Activated naive CD4-positive, alpha-beta T cell (primary cell): Measurements from ENCODE around the gene PITX2.
"Not testable (repeated sequence)": the region's sequence is repeated elsewhere in the genome, so short reads cannot be mapped to it uniquely, and the experiment has no call there.

Experiments
- DNase-seq, 4 experiments: peaks; one replicate each; lab custom pipeline; 2025; lab: John Stamatoyannopoulos, UW

The PITX2 gene

GRCh38 chr4:110611968-110612447 lies 10.9 kb downstream of the PITX2 start:
- no peak for DNase-seq

- DNase-seq = no peak
Measured at GRCh38 chr4:110610940-110611831, 11.7 kb downstream of the PITX2 start.

- no peak for DNase-seq
Measured at GRCh38 chr4:110610620-110610939, 12.3 kb downstream of the PITX2 start.

- DNase-seq = no peak
Measured at GRCh38 chr4:110609044-110609750, 13.7 kb downstream of the PITX2 start.

GRCh38 chr4:110605077-110605476 lies 17.8 kb downstream of the PITX2 start:
- DNase-seq = no peak

- no peak for DNase-seq
Measured at GRCh38 chr4:110602061-110602460, 20.8 kb downstream of the PITX2 start.

- DNase-seq = no peak
Measured at GRCh38 chr4:110597582-110597981, 25.3 kb downstream of the PITX2 start.

- no peak for DNase-seq
Measured at GRCh38 chr4:110596431-110596830, 26.4 kb downstream of the PITX2 start.

GRCh38 chr4:110595583-110595982 lies 27.3 kb downstream of the PITX2 start:
- DNase-seq = no peak

GRCh38 chr4:110589297-110589696 lies 33.6 kb downstream of the PITX2 start:
- DNase-seq = no peak

GRCh38 chr4:110587666-110588285 lies 35.1 kb downstream of the PITX2 start:
- DNase-seq = no peak

- DNase-seq = no peak
Measured at GRCh38 chr4:110586131-110586850, 36.6 kb downstream of the PITX2 start.

GRCh38 chr4:110576696-110577095 lies 46.2 kb downstream of the PITX2 start:
- not testable (repeated sequence) for DNase-seq
